Measurements from ENCODE around the gene VPS37D.
"Not testable (repeated sequence)": the region's sequence is repeated elsewhere in the genome, so short reads cannot be mapped to it uniquely, and the experiment has no call there.

The VPS37D gene

GRCh38 chr7:73719806-73720169 lies 52.2 kb downstream of the VPS37D start:
- Mint-ChIP-seq H3K4me3 (peak overlapping the region; percentile 52 to 74), H3K9me3 (no peaks in the 10 kb centered on the region), H3K27me3 (peaks cover 22% of the 10 kb centered on the region), H3K27ac (peak overlapping the region in 1 of 2 donors; percentile 72), H3K4me1 (peaks cover 42% of the 10 kb centered on the region)
- no peak for ATAC-seq
- no peak for DNase-seq

GRCh38 chr7:73720443-73720842 lies 52.8 kb downstream of the VPS37D start:
- H3K4me3 Mint-ChIP-seq: peak overlapping the region; percentile 52 to 74
- peaks cover 26% of the 10 kb centered on the region for H3K27me3 Mint-ChIP-seq
- not testable (repeated sequence) for ATAC-seq, DNase-seq, H3K9me3 Mint-ChIP-seq
- peaks cover 40% of the 10 kb centered on the region for H3K4me1 Mint-ChIP-seq
- peak overlapping the region in 1 of 2 donors; percentile 29 for H3K27ac Mint-ChIP-seq

- H3K4me1 Mint-ChIP-seq: peaks cover 31% of the 10 kb centered on the region
- no peak overlapping the region for H3K27ac Mint-ChIP-seq
- no peak overlapping the region for H3K4me3 Mint-ChIP-seq
- no peaks in the 10 kb centered on the region for H3K9me3 Mint-ChIP-seq
- ATAC-seq: no peak
- H3K27me3 Mint-ChIP-seq: peaks cover 26% of the 10 kb centered on the region
- DNase-seq: no peak
Observed at GRCh38 chr7:73721377-73721817, 53.8 kb downstream of the VPS37D start.
